HEK293 (cell line): ENCODE results near the gene SCYL1.

Source experiments
- CTCF ChIP-seq: fragments of 450-650 bp; formaldehyde crosslinking; IDR thresholded peaks from 2 replicates; pipeline ENCODE4 v1.5.1; 2016; ENCODE audit warnings: missing biosample characterization, missing genetic modification characterization
- TCF7L2 ChIP-seq: IDR thresholded peaks from 2 replicates; pipeline ENCODE4 v1.6.1; 2011; ENCODE audit warnings: low read depth, mild to moderate bottlenecking, inconsistent platforms, low read length, moderate library complexity, borderline replicate concordance
- TSHZ1 ChIP-seq: fragments of 450-650 bp; formaldehyde crosslinking; IDR thresholded peaks from 2 replicates; pipeline ENCODE4 v1.5.1; 2016; ENCODE audit warnings: missing biosample characterization, missing genetic modification characterization, borderline replicate concordance
- ZBTB1 ChIP-seq: fragments of 450-650 bp; formaldehyde crosslinking; IDR thresholded peaks from 2 replicates; pipeline ENCODE4 v1.5.1; 2016; ENCODE audit warnings: missing biosample characterization, missing genetic modification characterization
- ZBTB11 ChIP-seq: fragments of 450-650 bp; formaldehyde crosslinking; conservative IDR thresholded peaks from 2 replicates; pipeline ENCODE4 v1.5.1; 2016; ENCODE audit warnings: low read depth, missing biosample characterization, missing genetic modification characterization

- TF ChIP-seq TCF7L2 (no peak), ZBTB11 (tag by site-specific recombination) (no peak), TSHZ1 (tag by site-specific recombination) (no peak), ZBTB1 (tag by site-specific recombination) (no peak), CTCF (tag by site-specific recombination) (no peak)
Observed at GRCh38 chr11:65502555-65503367, 22.1 kb upstream of the SCYL1 start.
